Measurements from ENCODE around the gene TRIP13. TPM values are rescaled to one million over a fixed set of nuclear protein-coding genes. Genes with fewer than 3 reads are reported as not detected.

TRIP13 gene
- total RNA-seq, 1 donor from 2014 or later: 18.2 TPM

GRCh38 chr5:951940-952596, 59.4 kb downstream of the TRIP13 start:
- peaks cover 16% of the 10 kb centered on the region for H3K27me3 Mint-ChIP-seq
- no peak for DNase-seq (ENCODE audit: extremely low spot score, unreplicated experiment)

GRCh38 chr5:952597-953271, 60.0 kb downstream of the TRIP13 start:
- peaks cover 11% of the 10 kb centered on the region for H3K27me3 Mint-ChIP-seq
- H3K4me1 Mint-ChIP-seq (ENCODE audit: unreplicated experiment): peaks cover 36% of the 10 kb centered on the region
- no peak for DNase-seq (ENCODE audit: extremely low spot score, unreplicated experiment)
- H3K27ac Mint-ChIP-seq: no peak overlapping the region
- H3K9me3 Mint-ChIP-seq: peaks cover 6% of the 10 kb centered on the region
- H3K4me3 Mint-ChIP-seq: no peak overlapping the region
- TF ChIP-seq CTCF (conservative IDR thresholded peaks at IDR 0.05): no peak
- no peaks in the 10 kb centered on the region for H3K36me3 Mint-ChIP-seq

More at GRCh38 chr5:951940-952596, 59.4 kb downstream of the TRIP13 start:
- Mint-ChIP-seq H3K27ac (no peak overlapping the region), H3K9me3 (peaks cover 6% of the 10 kb centered on the region), H3K4me3 (no peak overlapping the region), H3K36me3 (no peaks in the 10 kb centered on the region), H3K4me1 (ENCODE audit: unreplicated experiment) (peaks cover 36% of the 10 kb centered on the region)
- no peak for TF ChIP-seq CTCF (conservative IDR thresholded peaks at IDR 0.05)

GRCh38 chr5:953535-954449, 61.1 kb downstream of the TRIP13 start:
- Mint-ChIP-seq H3K4me1 (ENCODE audit: unreplicated experiment) (peaks cover 32% of the 10 kb centered on the region), H3K9me3 (peaks cover 6% of the 10 kb centered on the region), H3K27ac (no peak overlapping the region), H3K4me3 (no peak overlapping the region), H3K27me3 (peaks cover 11% of the 10 kb centered on the region), H3K36me3 (no peaks in the 10 kb centered on the region)
- DNase-seq (ENCODE audit: extremely low spot score, unreplicated experiment): no peak
- TF ChIP-seq CTCF (conservative IDR thresholded peaks at IDR 0.05): no peak

GRCh38 chr5:955886-956761, 63.4 kb downstream of the TRIP13 start:
- H3K9me3 Mint-ChIP-seq: no peaks in the 10 kb centered on the region
- peak overlapping the region; percentile 76 for H3K27ac Mint-ChIP-seq
- no peak for DNase-seq (ENCODE audit: extremely low spot score, unreplicated experiment)
- peaks cover 37% of the 10 kb centered on the region for H3K4me1 Mint-ChIP-seq (ENCODE audit: unreplicated experiment)
- no peak overlapping the region for H3K4me3 Mint-ChIP-seq
- H3K27me3 Mint-ChIP-seq: peaks cover 8% of the 10 kb centered on the region
- H3K36me3 Mint-ChIP-seq: no peaks in the 10 kb centered on the region
- TF ChIP-seq CTCF (conservative IDR thresholded peaks at IDR 0.05): no peak
